Retinal pigment epithelial cell (primary cell): ENCODE measurements around the gene PDHX.
"Not testable (repeated sequence)": the region's sequence is repeated elsewhere in the genome, so short reads cannot be mapped to it uniquely, and the experiment has no call there.

ENCODE experiments used
- DNase-seq: peaks from one replicate; pipeline ENCODE4 v3.0.0-alpha.2; 2010; ENCODE audit warnings: low read depth
- H3K4me3 ChIP-seq: 2 replicates; pipeline ENCODE4 v1.5.1; 2011; ENCODE audit warnings: mild to moderate bottlenecking, low read length, control low read depth, moderate library complexity
- TF ChIP-seq, protein P1 (sequence below): conservative IDR thresholded peaks from 2 replicates; pipeline ENCODE4 v1.5.1; 2011; ENCODE audit warnings: low read depth, low read length, control low read depth, inconsistent platforms

The PDHX gene

DNA sequence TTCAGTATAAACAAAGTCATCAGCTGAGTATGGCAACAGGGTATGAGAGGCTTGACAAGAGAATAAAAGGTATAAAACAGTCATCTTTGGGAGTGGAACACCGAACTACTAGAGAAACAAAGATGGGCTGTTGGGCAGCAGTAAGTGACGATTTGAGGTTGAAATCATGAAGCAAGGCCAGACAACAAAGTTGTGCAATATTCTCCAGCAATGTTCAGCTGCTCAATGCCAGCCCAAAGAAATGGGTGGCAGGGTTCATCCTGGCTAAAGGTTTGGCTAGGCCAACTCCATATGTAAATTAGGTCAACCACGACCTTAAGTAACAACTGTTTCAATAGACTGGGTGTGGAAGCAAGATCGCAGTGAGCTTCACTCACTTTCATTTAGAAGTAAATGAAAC lies 6.5 kb upstream of the PDHX start:
- H3K4me3 ChIP-seq, result no peak overlapping the region
- TF ChIP-seq, protein P1, sequence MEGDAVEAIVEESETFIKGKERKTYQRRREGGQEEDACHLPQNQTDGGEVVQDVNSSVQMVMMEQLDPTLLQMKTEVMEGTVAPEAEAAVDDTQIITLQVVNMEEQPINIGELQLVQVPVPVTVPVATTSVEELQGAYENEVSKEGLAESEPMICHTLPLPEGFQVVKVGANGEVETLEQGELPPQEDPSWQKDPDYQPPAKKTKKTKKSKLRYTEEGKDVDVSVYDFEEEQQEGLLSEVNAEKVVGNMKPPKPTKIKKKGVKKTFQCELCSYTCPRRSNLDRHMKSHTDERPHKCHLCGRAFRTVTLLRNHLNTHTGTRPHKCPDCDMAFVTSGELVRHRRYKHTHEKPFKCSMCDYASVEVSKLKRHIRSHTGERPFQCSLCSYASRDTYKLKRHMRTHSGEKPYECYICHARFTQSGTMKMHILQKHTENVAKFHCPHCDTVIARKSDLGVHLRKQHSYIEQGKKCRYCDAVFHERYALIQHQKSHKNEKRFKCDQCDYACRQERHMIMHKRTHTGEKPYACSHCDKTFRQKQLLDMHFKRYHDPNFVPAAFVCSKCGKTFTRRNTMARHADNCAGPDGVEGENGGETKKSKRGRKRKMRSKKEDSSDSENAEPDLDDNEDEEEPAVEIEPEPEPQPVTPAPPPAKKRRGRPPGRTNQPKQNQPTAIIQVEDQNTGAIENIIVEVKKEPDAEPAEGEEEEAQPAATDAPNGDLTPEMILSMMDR, result no peak
- no peak for DNase-seq

DNA sequence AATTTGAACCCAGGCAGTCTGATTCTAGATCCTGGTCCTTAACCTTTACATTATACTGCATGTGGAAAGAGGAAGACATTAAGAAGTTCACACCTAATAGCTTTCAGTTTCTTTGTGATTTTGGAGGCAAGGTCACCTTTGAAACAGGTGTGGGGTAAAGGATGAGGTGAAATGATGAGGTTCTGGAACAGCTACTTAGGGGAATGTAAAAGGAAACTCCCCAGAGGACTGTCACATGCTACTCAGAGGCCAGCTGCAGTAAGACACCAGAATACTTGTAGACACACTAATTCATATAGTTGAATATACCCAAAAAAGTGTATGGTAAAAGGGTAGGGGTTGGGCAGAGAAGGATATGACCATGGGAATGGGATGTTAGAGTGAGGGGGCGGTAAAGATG lies 5.6 kb upstream of the PDHX start:
- DNase-seq, result no peak

DNA sequence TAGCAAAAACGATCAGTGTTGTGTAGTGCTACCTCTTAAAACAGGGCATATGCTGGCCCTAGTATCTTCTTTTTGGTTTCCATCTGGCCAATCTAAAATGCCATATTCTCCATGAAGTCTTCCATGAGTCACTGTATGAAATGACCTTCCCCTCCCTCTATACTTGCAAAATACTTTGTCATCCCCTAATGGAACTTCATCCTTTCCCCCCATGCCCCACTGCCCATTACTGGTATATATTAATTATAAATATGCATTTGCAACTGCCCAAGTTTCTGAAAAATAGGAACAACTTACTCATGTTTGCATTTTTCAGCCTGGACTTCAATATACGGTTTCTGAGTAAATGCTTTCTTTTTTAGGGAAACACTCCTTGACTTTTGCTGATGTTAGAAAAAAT lies 4.7 kb upstream of the PDHX start:
- TF ChIP-seq, protein P1, result no peak
- H3K4me3 ChIP-seq, result no peak overlapping the region
- no peak for DNase-seq

More for the DNA sequence above, 5.6 kb upstream of the PDHX start:
- TF ChIP-seq, protein P1, result no peak
- no peak overlapping the region for H3K4me3 ChIP-seq

DNA sequence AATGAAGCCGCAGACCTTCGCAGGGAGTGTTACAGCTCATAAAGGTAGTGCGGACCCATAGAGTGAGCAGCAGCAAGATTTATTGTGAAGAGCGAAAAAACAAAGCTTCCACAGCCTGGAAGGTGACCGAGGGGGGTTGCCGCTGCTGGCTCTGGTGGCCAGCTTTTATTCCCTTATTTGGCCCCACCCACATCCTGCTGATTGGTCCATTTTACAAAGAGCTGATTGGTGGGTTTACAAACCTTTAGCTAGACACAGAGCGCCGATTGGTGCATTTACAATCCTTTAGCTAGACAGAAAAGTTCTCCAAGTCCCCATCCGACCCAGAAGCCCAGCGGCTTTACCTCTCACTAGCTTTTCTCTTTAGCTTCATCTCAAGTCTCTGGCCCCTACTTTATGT lies 2.9 kb upstream of the PDHX start:
- not testable (repeated sequence) for DNase-seq

DNA sequence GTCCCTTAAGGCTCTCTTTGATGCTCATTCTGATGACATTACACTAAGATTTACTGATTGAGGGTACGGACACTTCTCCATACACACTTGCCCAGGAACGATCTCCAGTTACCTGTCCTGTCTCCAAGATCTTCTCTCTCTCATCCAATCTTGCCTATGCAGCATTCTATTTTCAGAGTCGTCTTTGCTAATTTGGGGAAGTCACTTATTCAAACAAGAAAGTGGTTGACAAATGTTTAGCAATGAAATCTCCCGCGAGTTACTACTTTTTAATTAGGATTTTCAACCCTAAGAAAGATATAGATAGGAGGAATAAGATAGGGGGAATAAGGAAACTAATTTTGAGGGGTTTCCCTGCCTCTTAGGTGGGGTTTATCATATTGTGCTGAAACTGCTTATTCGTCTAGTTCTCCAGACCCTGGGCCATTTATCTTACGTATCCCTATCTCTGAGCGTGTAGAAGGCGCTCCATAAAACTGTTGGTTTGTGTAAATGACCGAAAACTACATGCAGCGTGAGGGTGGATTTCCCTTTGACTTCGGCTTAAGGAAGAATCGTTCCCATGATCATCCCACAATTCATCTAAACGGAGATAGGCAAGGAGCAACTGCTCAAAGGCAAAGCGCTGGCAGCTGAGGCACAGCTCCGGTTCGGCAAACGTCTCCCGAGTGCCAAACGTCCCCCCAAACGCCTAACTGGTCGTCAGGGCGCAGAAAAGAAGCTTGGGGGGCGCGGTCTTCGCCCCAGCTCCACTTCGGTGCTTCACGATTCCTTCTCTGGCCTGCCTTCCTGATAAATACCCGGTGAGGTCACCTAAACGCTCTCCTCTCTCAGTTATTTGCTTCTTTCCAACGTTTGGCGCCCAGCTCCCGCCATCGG lies 1.0 kb upstream of the PDHX start:
- H3K4me3 ChIP-seq, result peak overlapping the region; percentile 80
- no peak for DNase-seq
- TF ChIP-seq, protein P1, result no peak

More for the DNA sequence above, 2.9 kb upstream of the PDHX start:
- H3K4me3 ChIP-seq, result not testable (repeated sequence)

DNA sequence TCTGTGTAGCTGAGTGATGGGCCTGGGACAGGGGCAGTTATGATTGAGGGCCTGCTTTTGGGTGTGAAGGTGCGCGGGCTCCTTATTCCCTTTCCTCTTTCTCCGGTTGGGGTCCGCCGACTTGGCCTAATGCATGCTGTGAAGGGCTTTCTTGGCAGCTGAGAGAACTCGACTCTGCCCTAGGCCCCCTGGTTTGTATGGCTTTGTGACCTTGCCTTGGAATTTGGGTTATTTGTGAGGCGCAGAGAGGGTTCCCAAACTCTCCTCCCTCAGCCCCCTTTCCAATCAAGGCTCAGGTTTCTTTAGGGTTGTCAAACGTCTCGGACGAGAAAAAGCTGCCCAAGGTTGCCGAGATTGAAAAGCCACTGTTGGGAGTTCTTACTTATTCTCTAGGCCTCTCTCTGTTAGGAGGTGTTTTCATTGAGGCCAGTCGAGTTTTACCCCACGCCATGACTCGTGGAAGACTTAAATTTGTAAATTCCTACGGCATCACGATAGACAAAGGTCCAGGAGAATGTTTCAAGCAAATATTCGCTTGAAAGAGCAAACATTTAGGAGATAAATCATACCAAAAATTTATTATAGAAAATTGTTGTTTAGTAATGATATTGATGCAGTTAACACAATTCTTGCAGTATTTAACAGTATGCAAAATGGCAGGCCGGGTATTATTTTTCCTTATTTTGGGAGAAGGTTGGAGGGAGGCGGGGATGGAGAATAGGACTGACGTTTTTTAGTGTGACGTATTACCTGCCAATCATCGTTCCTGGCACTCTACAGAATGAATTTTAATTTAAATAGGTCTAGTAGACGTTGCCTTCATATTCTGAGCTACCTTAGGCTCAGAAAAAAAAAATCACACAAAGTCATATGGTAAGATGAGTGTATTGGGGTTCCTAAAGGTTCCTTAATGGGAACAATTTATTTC lies 689 bp downstream of the PDHX start:
- no peak for DNase-seq
- peak overlapping the region; percentile 80 for H3K4me3 ChIP-seq
- TF ChIP-seq, protein P1, result no peak

DNA sequence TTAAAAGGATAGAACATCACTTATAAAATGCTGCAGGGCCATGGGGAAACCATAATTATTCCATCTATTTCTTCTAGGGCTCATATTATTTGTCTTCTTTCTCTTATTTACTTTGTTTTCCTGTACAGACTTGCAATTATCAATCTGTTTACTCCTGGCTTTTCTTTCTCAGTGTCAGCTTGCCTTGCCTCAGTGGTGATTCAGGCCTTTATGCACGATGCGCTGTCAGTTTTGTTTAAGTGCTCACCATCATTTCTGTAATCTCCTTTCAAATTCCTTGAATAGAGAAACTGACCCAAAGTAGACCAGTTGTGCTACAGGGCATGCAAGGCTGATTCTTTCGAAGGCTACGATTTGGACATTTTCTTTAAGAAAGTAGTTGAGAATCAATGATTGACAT lies 4.7 kb downstream of the PDHX start:
- TF ChIP-seq, protein P1, result no peak
- DNase-seq, result no peak
- H3K4me3 ChIP-seq, result no peak overlapping the region
